Colon (tissue), 2 donors: ENCODE measurements around the gene TTLL7.

Experiments used
- FAIRE-seq: peaks from 2 replicates; lab custom pipeline; 2012; peaks lifted over from hg19 to GRCh38; lab: Jason Lieb, UNC
- donor health status: control.
- donor health status: control.

Gene TTLL7

GRCh38 chr1:83818916-83819315 is 180.0 kb downstream of the TTLL7 start:
- no peak for FAIRE-seq

- FAIRE-seq: no peak
These were observed 182.1 kb downstream of the TTLL7 start for GRCh38 chr1:83816836-83817235.

- no peak for FAIRE-seq
These were observed 183.6 kb downstream of the TTLL7 start for GRCh38 chr1:83815330-83815729.
